ENCODE results near the gene MUC4.

GRCh38 chr3:195805181-195805580 lies 6.5 kb downstream of the MUC4 start:
- no peak for TF ChIP-seq GLIS3 (CRISPR knock-in tag; IDR thresholded peaks at IDR 0.05)
- TF ChIP-seq ESRRG (CRISPR knock-in tag; IDR thresholded peaks at IDR 0.05): no peak
- TF ChIP-seq ARNTL (CRISPR knock-in tag; IDR thresholded peaks at IDR 0.05; ENCODE audit: borderline replicate concordance, low read depth): no peak
- TF ChIP-seq RARB (CRISPR knock-in tag; IDR thresholded peaks at IDR 0.05): no peak
